ENCODE data around the gene ASB1. TPM values are rescaled to one million over a fixed set of nuclear protein-coding genes. Genes with fewer than 3 reads are reported as not detected.

ASB1 gene
- total and polyA plus RNA-seq, 9 of the 15 experiments (the other 6 are each of a cell fraction or from before 2014, with no cell fraction given) = 6.3 to 37.7 (median 23.9) TPM

DNA sequence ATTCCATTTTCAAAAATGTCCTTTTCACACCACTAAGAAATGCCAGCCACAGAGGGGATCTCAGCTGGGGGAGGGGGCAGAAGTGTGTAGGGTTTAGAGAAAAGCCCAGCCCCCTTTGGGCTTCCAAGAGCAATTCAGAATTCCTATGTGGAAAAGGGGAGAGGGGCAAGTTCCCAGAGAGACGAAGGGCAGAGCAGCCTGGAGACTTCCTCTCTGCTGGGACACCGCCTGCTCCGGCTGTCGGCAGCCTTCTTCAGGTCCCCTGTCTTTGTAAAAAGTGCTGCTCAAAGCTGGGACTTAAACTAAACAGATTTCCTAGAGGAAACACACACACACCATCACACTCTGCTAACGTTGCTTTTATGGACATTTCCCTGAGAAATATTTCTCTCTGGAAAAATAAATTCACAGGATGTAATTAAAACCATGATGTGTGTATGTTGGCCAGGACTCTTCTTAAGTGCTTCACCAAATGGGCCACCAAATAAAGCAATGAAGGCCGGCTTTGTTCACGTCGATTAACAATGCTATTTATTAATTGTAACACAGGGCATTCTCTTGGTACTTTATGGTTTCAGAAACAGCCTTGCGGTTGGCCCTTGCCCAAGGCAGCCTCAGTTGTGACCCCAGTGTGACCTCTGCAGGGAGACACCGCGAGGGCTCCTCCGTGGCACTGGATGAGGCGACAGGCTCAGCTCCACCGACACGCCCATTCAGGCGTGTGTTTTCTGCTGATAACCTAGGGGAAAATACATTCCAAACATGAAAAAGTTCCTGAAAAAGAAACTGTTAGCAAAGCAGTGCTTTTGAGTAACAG is 5.6 kb upstream of the ASB1 start (continued):
- TF ChIP-seq, protein P1, sequence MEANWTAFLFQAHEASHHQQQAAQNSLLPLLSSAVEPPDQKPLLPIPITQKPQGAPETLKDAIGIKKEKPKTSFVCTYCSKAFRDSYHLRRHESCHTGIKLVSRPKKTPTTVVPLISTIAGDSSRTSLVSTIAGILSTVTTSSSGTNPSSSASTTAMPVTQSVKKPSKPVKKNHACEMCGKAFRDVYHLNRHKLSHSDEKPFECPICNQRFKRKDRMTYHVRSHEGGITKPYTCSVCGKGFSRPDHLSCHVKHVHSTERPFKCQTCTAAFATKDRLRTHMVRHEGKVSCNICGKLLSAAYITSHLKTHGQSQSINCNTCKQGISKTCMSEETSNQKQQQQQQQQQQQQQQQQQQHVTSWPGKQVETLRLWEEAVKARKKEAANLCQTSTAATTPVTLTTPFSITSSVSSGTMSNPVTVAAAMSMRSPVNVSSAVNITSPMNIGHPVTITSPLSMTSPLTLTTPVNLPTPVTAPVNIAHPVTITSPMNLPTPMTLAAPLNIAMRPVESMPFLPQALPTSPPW (CRISPR knock-in tag; IDR thresholded peaks at IDR 0.05) = no peak; the same call in 1 of the 2 replicates
- no peak for TF ChIP-seq SETDB1 (IDR thresholded peaks at IDR 0.05; ENCODE audit: low read length)
- no peak for TF ChIP-seq SRSF9 (IDR thresholded peaks at IDR 0.05; ENCODE audit: borderline replicate concordance, low read depth, low read length)
- TF ChIP-seq, protein P2, sequence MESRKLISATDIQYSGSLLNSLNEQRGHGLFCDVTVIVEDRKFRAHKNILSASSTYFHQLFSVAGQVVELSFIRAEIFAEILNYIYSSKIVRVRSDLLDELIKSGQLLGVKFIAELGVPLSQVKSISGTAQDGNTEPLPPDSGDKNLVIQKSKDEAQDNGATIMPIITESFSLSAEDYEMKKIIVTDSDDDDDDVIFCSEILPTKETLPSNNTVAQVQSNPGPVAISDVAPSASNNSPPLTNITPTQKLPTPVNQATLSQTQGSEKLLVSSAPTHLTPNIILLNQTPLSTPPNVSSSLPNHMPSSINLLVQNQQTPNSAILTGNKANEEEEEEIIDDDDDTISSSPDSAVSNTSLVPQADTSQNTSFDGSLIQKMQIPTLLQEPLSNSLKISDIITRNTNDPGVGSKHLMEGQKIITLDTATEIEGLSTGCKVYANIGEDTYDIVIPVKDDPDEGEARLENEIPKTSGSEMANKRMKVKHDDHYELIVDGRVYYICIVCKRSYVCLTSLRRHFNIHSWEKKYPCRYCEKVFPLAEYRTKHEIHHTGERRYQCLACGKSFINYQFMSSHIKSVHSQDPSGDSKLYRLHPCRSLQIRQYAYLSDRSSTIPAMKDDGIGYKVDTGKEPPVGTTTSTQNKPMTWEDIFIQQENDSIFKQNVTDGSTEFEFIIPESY (CRISPR knock-in tag; IDR thresholded peaks at IDR 0.05) = no peak
- TF ChIP-seq, protein P3, sequence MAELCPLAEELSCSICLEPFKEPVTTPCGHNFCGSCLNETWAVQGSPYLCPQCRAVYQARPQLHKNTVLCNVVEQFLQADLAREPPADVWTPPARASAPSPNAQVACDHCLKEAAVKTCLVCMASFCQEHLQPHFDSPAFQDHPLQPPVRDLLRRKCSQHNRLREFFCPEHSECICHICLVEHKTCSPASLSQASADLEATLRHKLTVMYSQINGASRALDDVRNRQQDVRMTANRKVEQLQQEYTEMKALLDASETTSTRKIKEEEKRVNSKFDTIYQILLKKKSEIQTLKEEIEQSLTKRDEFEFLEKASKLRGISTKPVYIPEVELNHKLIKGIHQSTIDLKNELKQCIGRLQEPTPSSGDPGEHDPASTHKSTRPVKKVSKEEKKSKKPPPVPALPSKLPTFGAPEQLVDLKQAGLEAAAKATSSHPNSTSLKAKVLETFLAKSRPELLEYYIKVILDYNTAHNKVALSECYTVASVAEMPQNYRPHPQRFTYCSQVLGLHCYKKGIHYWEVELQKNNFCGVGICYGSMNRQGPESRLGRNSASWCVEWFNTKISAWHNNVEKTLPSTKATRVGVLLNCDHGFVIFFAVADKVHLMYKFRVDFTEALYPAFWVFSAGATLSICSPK (IDR thresholded peaks at IDR 0.05; ENCODE audit: borderline replicate concordance) = no peak
- no peak for TF ChIP-seq HSF4 (CRISPR knock-in tag; IDR thresholded peaks at IDR 0.05; ENCODE audit: borderline replicate concordance)
- TF ChIP-seq, protein P4, sequence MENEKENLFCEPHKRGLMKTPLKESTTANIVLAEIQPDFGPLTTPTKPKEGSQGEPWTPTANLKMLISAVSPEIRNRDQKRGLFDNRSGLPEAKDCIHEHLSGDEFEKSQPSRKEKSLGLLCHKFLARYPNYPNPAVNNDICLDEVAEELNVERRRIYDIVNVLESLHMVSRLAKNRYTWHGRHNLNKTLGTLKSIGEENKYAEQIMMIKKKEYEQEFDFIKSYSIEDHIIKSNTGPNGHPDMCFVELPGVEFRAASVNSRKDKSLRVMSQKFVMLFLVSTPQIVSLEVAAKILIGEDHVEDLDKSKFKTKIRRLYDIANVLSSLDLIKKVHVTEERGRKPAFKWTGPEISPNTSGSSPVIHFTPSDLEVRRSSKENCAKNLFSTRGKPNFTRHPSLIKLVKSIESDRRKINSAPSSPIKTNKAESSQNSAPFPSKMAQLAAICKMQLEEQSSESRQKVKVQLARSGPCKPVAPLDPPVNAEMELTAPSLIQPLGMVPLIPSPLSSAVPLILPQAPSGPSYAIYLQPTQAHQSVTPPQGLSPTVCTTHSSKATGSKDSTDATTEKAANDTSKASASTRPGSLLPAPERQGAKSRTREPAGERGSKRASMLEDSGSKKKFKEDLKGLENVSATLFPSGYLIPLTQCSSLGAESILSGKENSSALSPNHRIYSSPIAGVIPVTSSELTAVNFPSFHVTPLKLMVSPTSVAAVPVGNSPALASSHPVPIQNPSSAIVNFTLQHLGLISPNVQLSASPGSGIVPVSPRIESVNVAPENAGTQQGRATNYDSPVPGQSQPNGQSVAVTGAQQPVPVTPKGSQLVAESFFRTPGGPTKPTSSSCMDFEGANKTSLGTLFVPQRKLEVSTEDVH (IDR thresholded peaks at IDR 0.05; ENCODE audit: low read depth, partially characterized antibody) = no peak
- TF ChIP-seq MTA2 (IDR thresholded peaks at IDR 0.05; ENCODE audit: low read depth) = peak; percentile 56
- TF ChIP-seq, protein P5, sequence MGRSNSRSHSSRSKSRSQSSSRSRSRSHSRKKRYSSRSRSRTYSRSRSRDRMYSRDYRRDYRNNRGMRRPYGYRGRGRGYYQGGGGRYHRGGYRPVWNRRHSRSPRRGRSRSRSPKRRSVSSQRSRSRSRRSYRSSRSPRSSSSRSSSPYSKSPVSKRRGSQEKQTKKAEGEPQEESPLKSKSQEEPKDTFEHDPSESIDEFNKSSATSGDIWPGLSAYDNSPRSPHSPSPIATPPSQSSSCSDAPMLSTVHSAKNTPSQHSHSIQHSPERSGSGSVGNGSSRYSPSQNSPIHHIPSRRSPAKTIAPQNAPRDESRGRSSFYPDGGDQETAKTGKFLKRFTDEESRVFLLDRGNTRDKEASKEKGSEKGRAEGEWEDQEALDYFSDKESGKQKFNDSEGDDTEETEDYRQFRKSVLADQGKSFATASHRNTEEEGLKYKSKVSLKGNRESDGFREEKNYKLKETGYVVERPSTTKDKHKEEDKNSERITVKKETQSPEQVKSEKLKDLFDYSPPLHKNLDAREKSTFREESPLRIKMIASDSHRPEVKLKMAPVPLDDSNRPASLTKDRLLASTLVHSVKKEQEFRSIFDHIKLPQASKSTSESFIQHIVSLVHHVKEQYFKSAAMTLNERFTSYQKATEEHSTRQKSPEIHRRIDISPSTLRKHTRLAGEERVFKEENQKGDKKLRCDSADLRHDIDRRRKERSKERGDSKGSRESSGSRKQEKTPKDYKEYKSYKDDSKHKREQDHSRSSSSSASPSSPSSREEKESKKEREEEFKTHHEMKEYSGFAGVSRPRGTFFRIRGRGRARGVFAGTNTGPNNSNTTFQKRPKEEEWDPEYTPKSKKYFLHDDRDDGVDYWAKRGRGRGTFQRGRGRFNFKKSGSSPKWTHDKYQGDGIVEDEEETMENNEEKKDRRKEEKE (IDR thresholded peaks at IDR 0.05; ENCODE audit: borderline replicate concordance in 1 of 2, control insufficient read depth in 1 of 2, low read depth in 2 of 2, low read length in 1 of 2) = no peak
- no peak for TF ChIP-seq ZNF224 (CRISPR knock-in tag; IDR thresholded peaks at IDR 0.05)
- TF ChIP-seq ZNF408 (CRISPR knock-in tag; IDR thresholded peaks at IDR 0.05; ENCODE audit: low read depth) = no peak
- TF ChIP-seq NR3C1 (CRISPR knock-in tag; IDR thresholded peaks at IDR 0.05) = no peak
- no peak for TF ChIP-seq ZSCAN32 (CRISPR knock-in tag; IDR thresholded peaks at IDR 0.05)
